A673 (cell line): ENCODE data around the gene PKN2.

ENCODE experiments used
- EZH2 ChIP-seq: fragments of 200-600 bp; sonication (generic); IDR thresholded peaks from 2 replicates; pipeline ENCODE4 v1.6.1; 2017; ENCODE audit warnings: borderline replicate concordance, low read depth, mild to moderate bottlenecking, mixed read lengths, antibody characterized with exemption, low read length; ENCODE audit not compliant: poor library complexity, severe bottlenecking
- TF ChIP-seq, protein P1 (sequence below): fragments of 300-800, 200-600 bp; sonication (generic); conservative IDR thresholded peaks from 2 replicates; pipeline ENCODE4 v1.5.1; 2017; ENCODE audit warnings: low read depth, mild to moderate bottlenecking, antibody characterized with exemption, low read length, moderate library complexity, mixed read lengths

DNA sequence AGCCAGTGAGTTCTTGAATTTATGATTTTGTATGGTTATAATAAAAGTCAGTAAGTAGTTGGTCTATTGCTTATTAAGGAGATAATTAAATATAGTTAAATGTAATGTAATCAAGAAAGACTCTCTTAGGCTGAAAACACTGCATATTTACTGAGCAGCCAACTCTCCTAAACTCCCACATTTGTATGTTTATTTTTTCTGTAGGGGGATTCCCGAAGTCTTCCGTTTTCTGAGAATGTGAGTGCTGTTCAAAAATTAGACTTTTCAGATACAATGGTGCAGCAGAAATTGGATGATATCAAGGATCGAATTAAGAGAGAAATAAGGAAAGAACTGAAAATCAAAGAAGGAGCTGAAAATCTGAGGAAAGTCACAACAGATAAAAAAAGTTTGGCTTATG, 56.7 kb downstream of the PKN2 start:
- no peak for TF ChIP-seq EZH2
- TF ChIP-seq, protein P1, sequence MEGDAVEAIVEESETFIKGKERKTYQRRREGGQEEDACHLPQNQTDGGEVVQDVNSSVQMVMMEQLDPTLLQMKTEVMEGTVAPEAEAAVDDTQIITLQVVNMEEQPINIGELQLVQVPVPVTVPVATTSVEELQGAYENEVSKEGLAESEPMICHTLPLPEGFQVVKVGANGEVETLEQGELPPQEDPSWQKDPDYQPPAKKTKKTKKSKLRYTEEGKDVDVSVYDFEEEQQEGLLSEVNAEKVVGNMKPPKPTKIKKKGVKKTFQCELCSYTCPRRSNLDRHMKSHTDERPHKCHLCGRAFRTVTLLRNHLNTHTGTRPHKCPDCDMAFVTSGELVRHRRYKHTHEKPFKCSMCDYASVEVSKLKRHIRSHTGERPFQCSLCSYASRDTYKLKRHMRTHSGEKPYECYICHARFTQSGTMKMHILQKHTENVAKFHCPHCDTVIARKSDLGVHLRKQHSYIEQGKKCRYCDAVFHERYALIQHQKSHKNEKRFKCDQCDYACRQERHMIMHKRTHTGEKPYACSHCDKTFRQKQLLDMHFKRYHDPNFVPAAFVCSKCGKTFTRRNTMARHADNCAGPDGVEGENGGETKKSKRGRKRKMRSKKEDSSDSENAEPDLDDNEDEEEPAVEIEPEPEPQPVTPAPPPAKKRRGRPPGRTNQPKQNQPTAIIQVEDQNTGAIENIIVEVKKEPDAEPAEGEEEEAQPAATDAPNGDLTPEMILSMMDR, result no peak
